Body of pancreas (tissue), 4 donors: ENCODE data around the gene SNRPA1. TPM values are rescaled to one million over a fixed set of nuclear protein-coding genes. Genes with fewer than 3 reads are reported as not detected.

Experiments
- ATAC-seq: fragments of 150-250 bp; one replicate; pipeline ENCODE4 v1.9.1; 2016
- DNase-seq, 4 donors: peaks; one replicate each; pipeline ENCODE4 v3.0.0-alpha.2; 2019
- H3K27ac ChIP-seq, 4 donors: fragments of 200-600 bp; sonication (generic); 1 replicate in 3 of 4; 2 replicates in 1 of 4; pipeline versions ENCODE4 v1.5.1 to v1.6.1; 2016 to 2019; ENCODE audit warnings: mild to moderate bottlenecking in 1 of 4, mixed read lengths in 1 of 4, moderate library complexity in 1 of 4
- H3K27me3 ChIP-seq, 2 donors: fragments of 200-600 bp; sonication (generic); one replicate each; pipeline ENCODE4 v1.6.0; 2016; ENCODE audit warnings: mild to moderate bottlenecking in 1 of 2
- H3K36me3 ChIP-seq, 2 donors: fragments of 200-600 bp; sonication (generic); replicated peaks in 1 of 2; 2 replicates each; pipeline ENCODE4 v1.5.1; 2016; ENCODE audit warnings: low read depth in 2 of 2; ENCODE audit not compliant: insufficient read depth in 1 of 2
- H3K4me1 ChIP-seq: fragments of 200-600 bp; sonication (generic); one replicate; pipeline ENCODE4 v1.6.0; 2016
- H3K4me3 ChIP-seq, 2 donors: fragments of 200-600 bp; sonication (generic); 1 replicate in 1 of 2; 2 replicates in 1 of 2; pipeline ENCODE4 v1.5.1; 2016 to 2019
- H3K9me3 ChIP-seq, 3 donors: fragments of 200-600 bp; sonication (generic); 1 replicate in 2 of 3; 2 replicates in 1 of 3; pipeline ENCODE4 v1.5.1; 2016
- CTCF ChIP-seq, 7 experiments: fragments of 450-650 bp in 4 of 7; fragments of 200-600 bp in 3 of 7; sonication (generic) in 3 of 7; IDR thresholded peaks; one replicate each; pipeline ENCODE4 v1.5.1; 2016 to 2019; ENCODE audit warnings: antibody characterized with exemption in 7 of 7
- POLR2A ChIP-seq, 3 donors: fragments of 450-650 bp; IDR thresholded peaks; one replicate each; pipeline ENCODE4 v1.6.1; 2016; ENCODE audit warnings: antibody characterized with exemption in 3 of 3, mild to moderate bottlenecking in 2 of 3
- WGBS, 2 donors: methylation state at CpG; one replicate each; pipeline ENCODE4 v1.1.5; 2017; 5-methylcytosine and 5-hydroxymethylcytosine counted together
- intact Hi-C: fragments of 100-400 bp; cut with DNase I; formaldehyde crosslinking; loops from one replicate; pipeline ENCODE4 v1.15.1; 2023
- total RNA-seq, 2 donors: library from RNA; depleted of rRNA; stranded (reverse); fragments of >200 nt; gene quantifications; one replicate each; pipeline ENCODE4 v1.1.0, GENCODE V29; 2016

The SNRPA1 gene
- total RNA-seq, 2 donors from 2014 or later, result 26.2 to 29.7 TPM

GRCh38 chr15:101233651-101234280 lies 61.3 kb downstream of the SNRPA1 start:
- no peak overlapping the region for H3K4me3 ChIP-seq
- 86 to 95% methylated on average over 5 of the region's 5 CpGs for whole genome bisulfite sequencing, 2 donors
- no peaks in the 10 kb centered on the region for H3K27me3 ChIP-seq
- H3K9me3 ChIP-seq, result no peaks in the 10 kb centered on the region
- H3K27ac ChIP-seq, result no peak overlapping the region
- DNase-seq (no peak), ATAC-seq (no peak)
- TF ChIP-seq POLR2A (IDR thresholded peaks at IDR 0.05) (no peak), CTCF (IDR thresholded peaks at IDR 0.05) (no peak)
- no peaks in the 10 kb centered on the region for H3K4me1 ChIP-seq
- peaks cover 0 to 3% of the 10 kb centered on the region in 2 donors for H3K36me3 ChIP-seq
- intact Hi-C loops, result no loop called here

DNA sequence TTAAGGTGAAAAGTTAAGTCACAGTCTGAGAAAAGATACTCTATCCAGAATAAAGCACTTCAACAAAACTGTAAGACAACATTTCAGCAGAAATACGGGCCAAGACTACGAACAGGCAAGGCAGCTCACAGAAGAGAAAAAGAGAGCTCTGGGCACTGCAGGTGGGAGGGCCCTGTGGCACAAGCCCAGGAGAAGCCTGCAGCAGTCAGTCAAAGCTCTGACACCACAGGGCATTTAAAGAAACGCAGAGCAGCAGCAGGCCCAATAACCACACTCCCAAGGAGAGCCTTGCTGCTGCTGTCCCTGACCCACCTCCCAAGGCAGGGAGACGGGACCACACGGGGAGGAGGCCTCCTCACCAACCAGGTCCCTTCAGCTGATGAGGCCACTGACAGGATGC lies 62.4 kb downstream of the SNRPA1 start:
- Histone ChIP-seq H3K36me3 (peaks cover 0 to 3% of the 10 kb centered on the region in 2 donors), H3K27ac (no peak overlapping the region), H3K4me3 (no peak overlapping the region), H3K4me1 (no peaks in the 10 kb centered on the region), H3K27me3 (no peaks in the 10 kb centered on the region), H3K9me3 (no peaks in the 10 kb centered on the region)
- intact Hi-C loops, result no loop called here
- no peak for ATAC-seq
- 79 to 83% methylated on average over 5 of the region's 5 CpGs for WGBS, 2 donors
- DNase-seq, result no peak
- TF ChIP-seq CTCF (IDR thresholded peaks at IDR 0.05), result no peak
- TF ChIP-seq POLR2A (IDR thresholded peaks at IDR 0.05), result no peak

Other genes with a start within 250 kb of the SNRPA1 start
- gene CHSY1, start 43.2 kb downstream of the SNRPA1 start, total RNA-seq, result 10 to 100 TPM in 1 of 2 donors, 1 to 10 TPM in 1; 7.8 to 12.2 TPM
- gene SELENOS, start 17.8 kb downstream of the SNRPA1 start, total RNA-seq, result 10 to 100 TPM; 37.2 to 45.1 TPM
- 10 to 100 TPM in 1 of 2 donors, 1 to 10 TPM in 1; 8.9 to 10.1 TPM for gene PCSK6, start 194.5 kb upstream of the SNRPA1 start, total RNA-seq